GM21381 (cell line): ENCODE data around the gene ITGB4.
"Not testable (repeated sequence)": the region's sequence is repeated elsewhere in the genome, so short reads cannot be mapped to it uniquely, and the experiment has no call there.

Experiments used
- ATAC-seq: cut with Tn5 transposase; IDR thresholded peaks from one replicate; pipeline ENCODE4 v1.9.1; 2021; ENCODE audit warnings: mild to moderate bottlenecking, moderate library complexity; ENCODE audit not compliant: unreplicated experiment

The ITGB4 gene

DNA sequence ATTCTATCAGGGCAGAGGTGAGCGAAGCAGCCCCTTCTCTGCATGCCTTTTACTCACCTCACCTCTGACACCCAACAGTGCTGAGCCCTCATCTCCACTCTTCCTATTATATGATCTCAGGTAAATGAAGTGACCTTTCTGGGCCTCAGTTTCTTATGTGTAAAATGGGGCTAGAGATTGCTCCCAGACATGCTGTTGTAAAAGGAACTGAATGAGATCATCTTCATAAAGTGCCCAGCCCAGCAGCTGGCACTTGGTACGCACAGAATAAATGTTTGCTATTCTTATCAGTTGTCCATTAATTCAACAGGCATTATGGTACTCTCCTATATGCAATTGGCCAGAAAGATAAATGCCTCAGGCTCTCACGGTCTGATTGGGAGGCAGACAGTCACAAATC lies 48.3 kb downstream of the ITGB4 start:
- ATAC-seq = no peak

DNA sequence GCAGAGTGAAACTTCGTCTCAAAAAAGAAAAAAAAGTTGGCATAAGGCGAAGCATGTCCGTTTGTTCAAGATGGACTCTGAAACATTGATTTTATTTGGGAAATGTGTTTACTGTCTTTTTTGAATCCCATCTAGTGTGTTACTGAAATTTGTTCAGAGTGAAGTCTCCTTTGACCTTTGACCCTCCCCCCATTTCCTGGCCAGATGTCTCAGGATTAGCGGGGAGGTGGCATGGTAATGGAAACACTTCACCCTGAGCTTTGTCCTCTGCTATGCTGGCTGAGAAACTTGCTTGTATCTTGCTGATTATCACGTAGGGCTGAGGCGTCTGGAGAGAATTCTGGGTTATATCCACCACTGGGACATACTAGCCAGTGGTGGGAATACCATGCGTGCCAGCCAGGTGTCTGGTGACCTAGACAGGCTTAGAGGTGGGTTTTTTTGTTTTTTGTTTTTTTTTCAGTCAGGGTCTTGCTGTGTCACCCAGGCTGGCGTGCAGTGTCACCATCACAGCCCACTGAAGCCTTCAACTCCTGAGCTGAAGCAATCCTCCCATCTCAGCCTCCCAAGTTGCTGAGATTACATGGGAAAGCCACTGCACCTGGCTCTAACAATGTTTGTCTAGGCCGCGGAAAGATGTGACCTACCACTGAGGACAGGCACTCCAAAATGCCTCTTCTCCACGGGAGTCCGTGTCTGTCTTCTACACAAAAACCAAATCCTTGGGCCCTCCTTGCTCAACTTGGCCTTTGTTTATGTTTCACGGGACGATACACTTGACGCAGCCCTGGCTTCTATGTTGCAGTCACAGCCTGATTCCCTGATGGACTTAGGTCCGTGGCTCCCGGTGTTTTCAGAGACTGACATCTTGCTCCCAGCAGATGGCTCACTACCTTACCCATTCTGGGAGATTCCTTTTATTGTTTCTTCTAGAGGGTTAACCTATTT lies 50.3 kb downstream of the ITGB4 start:
- no peak for ATAC-seq

DNA sequence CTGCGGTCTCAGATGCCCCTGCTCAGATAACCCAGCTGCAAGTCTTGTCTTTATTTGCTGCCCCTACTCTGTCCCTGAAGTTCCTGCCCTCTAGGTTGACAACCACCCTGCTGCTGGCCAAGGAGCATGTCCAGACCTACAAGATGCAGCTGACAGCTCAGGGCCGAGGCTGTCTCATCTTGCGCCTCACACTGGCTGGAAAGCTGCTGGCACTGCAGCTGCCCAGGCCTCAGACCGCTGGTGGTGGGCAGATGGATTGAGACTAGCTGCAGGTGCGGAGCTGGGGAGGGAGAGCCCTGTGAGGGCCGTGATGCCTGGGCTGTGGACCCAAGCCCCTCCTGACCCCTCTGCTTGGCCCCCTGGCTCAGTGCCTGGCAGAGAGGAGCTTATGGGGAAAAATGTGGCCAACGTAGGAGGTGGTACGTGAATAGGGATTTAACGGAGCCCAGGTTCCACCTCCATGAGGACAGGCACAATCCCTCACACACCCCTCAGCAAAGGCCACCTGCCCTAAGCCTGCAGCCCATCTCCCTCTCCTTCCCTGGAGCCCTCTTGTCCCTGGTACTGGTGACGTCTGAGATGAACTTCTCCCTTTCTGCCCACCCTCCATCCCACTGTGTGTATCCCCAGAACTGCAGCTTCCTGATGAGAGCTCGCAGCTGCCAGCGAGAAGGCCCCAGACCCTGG lies 52.0 kb downstream of the ITGB4 start:
- ATAC-seq = no peak

DNA sequence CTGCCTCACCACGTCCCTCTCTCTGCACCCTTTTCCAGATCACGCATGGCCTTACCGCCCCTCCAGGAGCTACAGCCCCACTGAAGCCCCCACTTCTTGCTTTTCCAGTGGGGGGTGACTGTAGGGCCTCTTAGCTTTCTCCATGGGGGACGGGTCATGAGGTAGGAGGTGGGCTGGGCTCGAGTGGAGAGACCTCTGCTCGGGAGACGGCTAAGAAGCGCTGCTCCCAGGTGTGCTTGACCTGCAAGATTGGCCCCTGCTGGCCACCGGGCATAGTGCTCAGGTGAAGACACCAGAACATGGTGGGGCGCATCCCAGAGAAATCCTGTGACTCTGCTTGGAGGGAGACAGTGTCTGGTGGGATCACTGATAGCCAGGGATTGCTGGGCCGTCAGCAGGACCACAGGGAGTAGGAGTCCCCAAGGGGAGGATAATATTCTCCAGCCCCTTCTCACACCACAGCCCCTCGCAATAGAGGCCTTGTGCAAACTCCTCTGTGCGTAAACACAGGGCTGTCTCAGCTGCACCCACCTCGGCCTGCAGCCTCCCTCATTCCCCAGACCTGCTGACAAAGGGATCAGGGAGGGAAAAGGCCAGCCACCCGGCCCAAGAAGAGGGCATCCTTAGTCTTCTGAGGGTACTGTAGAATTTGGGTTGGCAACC lies 52.7 kb downstream of the ITGB4 start:
- ATAC-seq = no peak

DNA sequence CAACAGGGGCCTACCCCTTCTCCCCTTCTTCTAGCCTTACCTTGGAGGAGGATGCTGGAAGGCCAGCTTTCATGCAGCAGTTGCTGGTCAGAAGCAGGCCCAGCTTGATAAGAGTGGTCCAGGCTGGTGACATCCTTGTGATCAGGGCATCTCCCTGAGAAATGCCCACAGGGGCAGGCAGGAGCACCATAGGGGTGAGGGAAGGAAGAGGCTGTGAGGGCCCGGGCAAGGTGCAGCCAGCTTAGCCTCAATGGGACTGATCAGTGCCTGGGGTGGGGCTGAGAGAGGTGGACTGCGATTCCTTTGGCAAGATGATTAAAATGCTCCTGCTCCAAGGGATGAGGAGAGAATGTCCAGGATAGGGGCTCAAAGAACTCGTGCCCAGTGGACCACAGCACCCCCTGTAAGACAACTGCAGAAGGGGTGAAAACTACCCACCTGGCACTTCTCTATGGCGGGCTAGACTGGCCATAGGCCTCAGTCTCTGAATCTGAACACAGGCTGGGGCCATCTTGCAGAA lies 53.3 kb downstream of the ITGB4 start:
- ATAC-seq = no peak

DNA sequence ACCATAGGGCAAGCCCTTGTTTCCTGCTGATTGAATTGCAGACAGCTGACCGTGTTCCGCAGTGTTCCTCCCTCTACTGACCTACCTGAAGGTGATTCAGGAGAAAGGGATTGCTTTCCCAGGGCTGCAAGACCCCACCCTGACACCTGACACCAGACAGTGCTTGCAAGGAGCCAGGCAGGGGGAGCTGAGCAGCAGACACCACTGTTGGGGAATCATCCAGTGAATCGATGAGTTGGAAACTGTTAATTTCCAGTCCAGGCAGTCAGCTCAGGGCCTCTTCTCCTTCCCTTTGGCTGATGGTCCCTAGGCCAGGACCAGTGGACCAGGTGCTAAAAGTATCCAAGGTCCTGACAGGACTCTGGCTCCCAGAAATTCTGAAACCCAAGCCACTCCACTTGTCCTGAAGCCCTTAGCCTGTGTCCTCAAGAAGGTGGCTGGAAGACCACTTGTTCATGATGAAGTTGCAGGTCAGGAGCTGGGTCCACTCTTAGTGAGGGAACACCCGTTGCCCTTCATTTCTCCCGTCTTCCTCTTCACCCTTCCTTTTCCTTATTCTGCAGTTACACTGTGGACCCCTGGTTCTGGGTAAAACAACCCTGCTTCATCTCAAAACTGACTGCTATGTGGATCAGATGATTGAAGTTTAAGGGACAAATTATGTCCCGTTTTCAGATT lies 53.9 kb downstream of the ITGB4 start:
- no peak for ATAC-seq

DNA sequence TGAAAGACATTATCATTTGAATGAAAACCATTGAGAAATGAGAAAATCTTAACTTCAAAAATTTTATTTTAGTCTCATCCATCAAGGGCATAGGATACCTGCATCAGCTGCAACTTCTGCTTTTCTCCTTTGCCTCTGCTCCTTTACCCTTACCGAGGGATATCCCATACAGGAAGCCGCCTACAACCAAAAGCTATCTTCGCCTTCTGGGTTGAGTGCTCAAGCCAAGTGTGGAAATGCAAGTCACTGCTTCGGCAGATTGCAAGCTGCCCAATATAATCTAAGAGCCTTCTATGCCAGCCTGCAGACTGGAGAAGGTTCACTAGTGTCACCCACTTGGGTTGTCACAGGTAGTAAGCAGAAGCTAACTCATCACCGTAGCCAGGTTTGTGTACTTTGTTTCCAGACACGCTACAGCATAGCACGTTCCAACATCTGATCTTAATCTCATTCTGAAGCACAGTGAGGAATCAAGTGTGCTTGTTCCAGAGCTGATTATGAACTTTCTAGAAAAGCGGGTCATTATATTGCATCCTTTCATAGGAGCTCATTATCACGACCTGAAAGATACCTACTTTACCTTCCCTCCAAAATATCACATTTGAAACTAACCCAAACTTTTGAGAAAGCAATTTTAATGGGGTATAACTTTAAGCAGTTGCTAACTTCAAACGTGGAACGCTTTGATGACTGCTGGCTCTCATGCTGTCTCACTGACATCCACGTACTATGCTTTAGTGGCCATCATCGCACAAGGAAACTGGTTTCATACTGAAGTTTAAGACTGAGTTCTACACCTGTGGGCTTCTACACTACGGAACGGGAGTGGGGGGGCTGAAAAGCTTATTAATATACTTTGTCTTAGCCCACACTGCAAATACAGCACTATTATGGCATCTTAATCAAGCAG lies 55.4 kb downstream of the ITGB4 start:
- ATAC-seq = no peak

DNA sequence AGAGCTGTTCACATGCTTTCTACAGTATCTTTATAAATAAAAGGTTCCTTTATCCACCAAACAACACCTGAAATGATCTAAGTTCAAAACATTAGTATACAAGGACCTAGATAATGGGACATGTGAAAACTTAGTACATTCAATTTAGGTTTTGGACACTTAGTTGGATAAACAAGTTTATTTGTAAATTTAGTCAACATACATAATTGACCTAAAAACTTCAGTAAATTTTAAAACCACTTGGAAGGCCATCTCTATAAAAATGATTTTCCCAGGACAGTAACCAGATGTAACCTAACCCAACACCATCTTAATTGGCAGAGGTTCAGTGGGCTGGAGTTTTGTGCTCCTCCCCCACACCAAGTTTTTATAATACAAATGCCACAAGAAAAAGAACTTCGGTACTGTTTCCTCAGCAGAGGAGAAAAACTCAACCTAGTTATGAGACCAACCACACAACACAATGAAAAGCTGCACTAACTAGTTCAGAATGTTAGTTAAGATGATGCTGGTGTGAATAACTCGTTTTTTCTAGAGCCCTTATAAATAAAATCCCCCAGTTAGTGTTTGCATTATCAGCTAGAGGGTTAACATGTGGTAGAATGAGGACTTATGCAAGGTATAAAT lies 56.1 kb downstream of the ITGB4 start:
- ATAC-seq = no peak

DNA sequence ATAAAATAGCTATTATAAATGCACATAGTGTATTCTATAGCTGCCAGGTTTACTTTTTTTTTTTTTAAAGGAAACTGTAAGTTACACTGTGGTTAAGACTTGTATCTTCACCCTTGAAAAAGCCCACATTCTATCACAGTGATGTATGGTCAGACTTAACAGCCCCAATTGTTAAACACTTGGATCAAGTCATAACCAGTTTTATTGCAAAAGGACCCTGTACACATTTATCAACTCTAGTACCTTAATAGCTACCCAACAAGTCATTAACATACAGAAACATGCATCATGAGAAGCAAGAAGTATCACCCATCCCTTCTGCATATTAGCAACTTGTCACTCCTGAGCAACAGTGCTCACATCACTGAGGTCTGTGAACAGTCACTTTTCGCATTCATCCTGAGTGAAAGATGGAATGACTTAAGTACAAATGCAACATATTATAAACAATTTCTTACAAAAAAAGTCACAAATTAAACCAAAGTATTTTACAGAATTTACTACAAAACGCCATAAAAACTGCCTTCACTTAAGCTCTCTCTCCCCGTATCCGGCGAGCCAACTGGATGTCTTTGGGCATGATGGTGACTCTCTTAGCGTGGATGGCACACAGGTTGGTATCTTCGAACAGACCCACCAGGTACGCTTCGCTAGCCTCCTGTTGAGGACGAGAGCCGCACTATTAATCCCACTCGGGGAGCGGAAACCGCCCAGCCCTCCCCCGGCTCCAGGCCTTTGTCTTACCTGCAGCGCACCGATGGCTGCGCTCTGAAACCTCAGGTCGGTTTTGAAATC lies 57.0 kb downstream of the ITGB4 start:
- ATAC-seq = not testable (repeated sequence)

DNA sequence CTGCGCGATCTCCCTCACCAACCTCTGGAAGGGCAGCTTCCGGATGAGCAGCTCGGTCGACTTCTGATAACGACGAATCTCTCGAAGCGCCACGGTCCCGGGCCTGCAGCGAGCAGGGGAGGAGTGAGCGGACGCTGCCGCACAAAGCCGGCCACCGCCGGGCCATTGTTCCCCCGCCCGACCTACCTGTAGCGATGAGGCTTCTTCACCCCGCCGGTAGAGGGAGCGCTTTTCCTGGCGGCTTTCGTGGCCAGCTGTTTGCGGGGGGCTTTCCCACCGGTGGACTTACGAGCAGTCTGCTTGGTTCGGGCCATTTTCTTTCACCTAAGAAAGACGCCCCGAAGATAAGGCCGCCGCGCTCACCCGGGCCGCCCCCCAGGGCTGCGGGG lies 57.6 kb downstream of the ITGB4 start:
- peak; percentile 23 for ATAC-seq

DNA sequence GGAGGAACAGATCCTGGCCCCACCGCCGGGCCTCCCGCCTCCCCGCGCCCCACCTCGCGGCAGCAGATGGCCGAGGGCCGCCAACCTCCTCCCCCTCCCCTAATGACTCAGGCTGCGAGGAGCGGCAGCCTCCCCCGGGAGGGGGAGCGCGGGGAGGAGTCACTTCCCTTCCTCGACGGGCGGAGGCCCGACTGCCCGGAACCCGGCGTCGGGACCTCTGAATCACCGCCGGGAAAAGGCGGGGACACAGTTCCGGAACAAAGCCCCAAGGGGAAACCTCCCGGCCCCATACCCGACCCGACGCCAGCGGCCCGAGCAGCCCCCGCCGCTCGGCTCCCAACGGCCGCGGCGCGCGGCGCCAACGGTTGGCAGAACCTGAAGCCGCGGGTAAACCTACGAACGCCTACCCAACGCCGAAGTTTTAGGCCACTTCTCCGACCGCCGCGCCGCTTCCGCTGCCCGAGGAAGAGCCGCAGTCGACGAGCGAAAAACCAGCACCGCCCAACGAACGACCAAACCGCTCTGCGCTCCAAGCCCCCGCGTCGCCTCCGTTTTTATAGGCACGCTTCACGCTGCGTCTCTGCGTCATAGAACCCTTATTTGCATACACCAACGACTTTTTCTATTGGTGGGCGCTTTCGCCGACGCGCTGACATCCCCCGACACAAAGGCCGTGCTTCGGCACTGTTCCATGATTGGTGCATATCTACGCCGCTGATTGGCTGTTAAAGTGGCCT lies 58.2 kb downstream of the ITGB4 start:
- ATAC-seq = peak; percentile 60

DNA sequence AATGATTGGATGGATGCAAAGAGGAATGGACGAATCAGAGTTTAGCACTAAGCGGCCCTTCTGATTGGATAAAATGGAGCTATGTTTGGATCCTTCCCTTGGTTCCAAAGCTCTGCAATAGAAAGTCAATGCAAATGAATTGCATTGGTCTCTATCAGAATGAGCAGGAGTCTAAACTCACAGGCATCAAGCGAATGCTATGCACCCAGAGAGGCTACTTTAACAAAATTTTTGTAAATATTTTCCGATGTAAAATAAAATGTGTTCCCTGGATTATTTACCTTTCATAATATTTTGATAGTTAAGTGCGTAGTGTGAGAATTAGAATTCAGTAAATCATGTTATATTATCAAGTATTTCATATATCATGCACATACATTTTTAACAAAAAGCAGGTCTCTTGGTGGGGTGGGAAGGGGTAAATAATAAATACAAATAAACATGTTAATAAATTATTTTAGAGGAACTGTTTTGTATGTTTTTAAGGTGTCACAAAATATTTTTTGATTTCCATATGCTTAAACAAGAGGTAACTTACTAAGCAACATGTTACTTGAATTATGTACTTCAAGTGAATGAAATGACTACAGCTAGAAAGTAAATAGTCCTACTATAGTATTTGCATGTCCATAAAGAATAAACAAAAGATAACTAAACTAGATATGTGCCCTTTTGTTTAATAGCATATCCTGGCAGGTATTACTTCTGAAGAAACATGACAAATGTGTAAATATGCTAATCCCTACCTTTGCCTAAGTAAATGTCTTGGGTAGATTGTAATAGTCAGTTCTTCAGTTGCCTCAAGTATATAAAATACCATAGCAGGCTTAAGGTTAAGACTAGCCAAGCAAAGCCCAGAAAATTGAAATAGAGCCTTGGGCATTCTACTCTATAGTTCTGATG lies 59.0 kb downstream of the ITGB4 start:
- no peak for ATAC-seq

DNA sequence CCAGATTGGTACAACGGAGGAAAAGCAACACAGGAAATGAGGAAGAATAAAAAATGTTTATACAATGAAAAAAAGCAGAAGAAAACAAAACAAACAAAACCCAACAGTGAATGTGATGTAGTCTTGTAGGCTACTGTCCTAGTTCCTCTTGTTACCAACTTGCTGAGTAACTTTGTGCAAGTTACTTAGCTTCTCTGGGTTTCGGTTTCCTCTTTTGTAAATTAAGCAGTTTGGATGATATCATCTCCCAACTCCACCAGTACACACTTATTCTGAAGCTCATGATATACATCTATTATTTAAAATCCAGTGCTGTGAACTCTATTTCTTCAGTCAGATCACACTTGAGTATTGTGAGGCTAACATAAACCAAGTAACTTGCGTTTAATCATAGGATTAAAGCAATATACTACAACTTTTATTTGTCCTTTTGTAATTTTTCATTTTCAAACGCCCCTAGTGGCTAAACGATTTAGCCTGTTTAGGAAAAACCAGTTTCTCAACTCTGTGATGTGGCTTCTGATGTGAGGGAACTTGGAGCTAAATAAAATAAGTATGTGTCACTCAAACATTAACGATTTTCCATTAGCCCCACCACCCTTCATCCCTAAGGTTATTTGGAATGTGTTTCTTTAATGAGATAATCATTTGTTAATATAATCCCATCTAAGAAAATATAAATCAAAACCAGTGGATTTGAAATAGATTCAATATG lies 62.0 kb downstream of the ITGB4 start:
- no peak for ATAC-seq

DNA sequence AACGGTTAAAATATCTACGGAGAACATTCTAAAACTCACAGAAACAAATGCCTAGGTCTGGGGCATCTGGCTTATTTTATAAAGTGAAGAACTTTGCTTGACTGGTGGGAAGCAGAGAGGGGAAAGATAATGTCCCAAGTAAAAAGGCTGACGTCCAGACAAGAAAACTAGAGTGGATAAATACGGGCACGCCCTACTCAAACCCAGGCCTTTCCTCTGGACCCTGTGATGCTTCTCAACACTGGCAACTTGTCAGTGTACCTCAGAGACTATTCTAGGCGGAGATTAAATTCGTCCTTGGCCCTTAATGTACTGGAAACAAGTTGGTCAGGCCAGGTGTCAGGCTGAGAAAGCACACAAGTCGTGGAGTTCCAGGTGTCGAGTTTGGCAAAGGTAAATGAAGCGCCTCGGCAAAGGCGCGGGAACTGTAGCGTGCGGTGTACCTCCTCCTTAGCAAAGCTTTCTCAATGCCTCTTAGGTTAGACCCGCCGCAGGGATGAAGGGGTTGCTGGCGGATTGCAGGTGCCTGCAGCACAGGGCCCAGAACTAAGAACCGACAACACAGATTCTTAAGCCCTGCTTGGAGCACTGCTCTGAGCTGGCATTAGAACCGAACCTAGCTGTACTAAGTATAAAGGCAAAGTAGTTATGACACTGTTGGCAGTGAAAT lies 62.7 kb downstream of the ITGB4 start:
- peak; percentile 1 for ATAC-seq

DNA sequence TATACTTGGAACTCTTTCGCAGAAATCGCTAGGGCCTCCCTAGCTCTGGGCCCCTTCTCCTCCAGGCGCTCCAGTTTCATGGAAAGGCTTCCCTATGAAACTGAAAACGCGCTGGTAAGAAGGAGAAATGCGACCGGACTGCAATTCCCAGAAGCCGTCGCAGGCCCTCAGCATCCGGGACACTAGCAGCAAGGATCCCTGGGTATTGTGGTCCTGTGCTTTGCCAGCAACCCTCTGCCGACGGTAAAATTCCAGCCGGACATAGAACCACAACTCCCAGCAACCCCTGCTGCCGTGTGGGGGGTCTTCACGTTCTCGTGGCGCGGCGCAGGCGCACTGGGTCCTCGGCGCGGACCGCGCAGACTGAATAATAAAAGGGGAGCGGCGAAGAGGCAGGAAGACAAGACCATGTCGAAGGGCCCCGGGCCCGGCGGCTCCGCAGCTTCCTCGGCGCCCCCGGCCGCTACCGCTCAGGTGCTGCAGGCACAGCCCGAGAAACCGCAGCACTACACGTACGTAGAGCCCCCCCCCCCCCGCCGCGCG lies 63.3 kb downstream of the ITGB4 start, which contains the start of gene UNK:
TSS of gene UNK (plus strand) at position 334 of the 543 bp plus-strand sequence. CDS start at position 409, 75 bp downstream.
- peak; percentile 66 for ATAC-seq
